Keratinocyte (primary cell): ENCODE data around the gene AXIN2.

Experiments used
- CTCF ChIP-seq, 3 experiments: IDR thresholded peaks in 1 of 3; conservative IDR thresholded peaks in 1 of 3; optimal IDR thresholded peaks in 1 of 3; 2 replicates in 2 of 3; 3 replicates in 1 of 3; pipeline versions ENCODE3 to v1.5.1; 2011; ENCODE audit warnings: low read length in 3 of 3, mild to moderate bottlenecking in 3 of 3, moderate library complexity in 2 of 3, control low read depth in 1 of 3, inconsistent platforms in 1 of 3; ENCODE audit not compliant: insufficient read depth in 2 of 3; ENCODE audit errors: extremely low read depth in 1 of 3
- EZH2 ChIP-seq: IDR thresholded peaks from one replicate; pipeline ENCODE4 v1.6.1; 2012; ENCODE audit warnings: inconsistent platforms, mild to moderate bottlenecking, low read length, moderate library complexity

- no peak for TF ChIP-seq EZH2
- TF ChIP-seq CTCF (optimal IDR thresholded peaks at IDR 0.05 in 1 of 3, IDR thresholded peaks at IDR 0.05 in 1 of 3, conservative IDR thresholded peaks at IDR 0.05 in 1 of 3; ENCODE audit: extremely low read depth in 1 of 3, insufficient read depth in 2 of 3, low read length in 3 of 3) = no peak
Measured at GRCh38 chr17:65601881-65602280, 40.4 kb upstream of the AXIN2 start.
